Urinary bladder (tissue), 4 donors: ENCODE measurements around the gene ANKRD35. TPM values are rescaled to one million over a fixed set of nuclear protein-coding genes. Genes with fewer than 3 reads are reported as not detected.
A peak's percentile ranks its signal among the peaks of the same experiment; 100 is the strongest.

Experiments used
- DNase-seq: peaks from one replicate; pipeline ENCODE4 v3.0.0-alpha.2; 2015; ENCODE audit errors: extremely low spot score
- H3K27ac ChIP-seq: one replicate; pipeline ENCODE4 v1.5.1; 2013; ENCODE audit warnings: low read depth, mild to moderate bottlenecking, moderate library complexity
- H3K36me3 ChIP-seq: one replicate; pipeline ENCODE4 v1.6.1; 2013; ENCODE audit warnings: mild to moderate bottlenecking, moderate library complexity; ENCODE audit not compliant: insufficient read depth
- H3K4me1 ChIP-seq: one replicate; pipeline ENCODE4 v1.6.1; 2013; ENCODE audit warnings: mild to moderate bottlenecking, moderate library complexity; ENCODE audit not compliant: insufficient read depth
- H3K4me3 ChIP-seq: one replicate; pipeline ENCODE4 v1.5.1; 2013; ENCODE audit warnings: low read depth, low read length
- WGBS: extraction: QIAGEN DNeasy Blood & Tissue Kit; methylation state at CpG from one replicate; pipeline ENCODE4 v1.1.7; 2013; 5-methylcytosine and 5-hydroxymethylcytosine counted together
- polyA plus RNA-seq: library from polyadenylated mRNA; stranded (reverse); fragments of 200-250 nt; gene quantifications from one replicate; pipeline ENCODE4 v1.2.3, GENCODE V29; 2013
- total RNA-seq: library from RNA; depleted of rRNA; stranded (reverse); fragments of >200 nt; gene quantifications from one replicate; pipeline ENCODE4 v1.2.3, GENCODE V29; 2014
- donor health status: healthy with polysubstance abuse.
- donor health status: healthy.

Gene ANKRD35
- total and polyA plus RNA-seq, 2 donors = 2.2 to 13.2 TPM

GRCh38 chr1:145908653-145909052 is 23.0 kb upstream of the ANKRD35 start:
- no peak overlapping the region for H3K4me3 ChIP-seq
- WGBS = 45% methylated on average over 1 of the region's 1 CpG

GRCh38 chr1:145906954-145907753 is 21.5 kb upstream of the ANKRD35 start:
- 70% methylated on average over 10 of the region's 10 CpGs for WGBS
- Histone ChIP-seq H3K36me3 (no peaks in the 10 kb centered on the region), H3K27ac (no peak overlapping the region), H3K4me1 (no peaks in the 10 kb centered on the region), H3K4me3 (no peak overlapping the region)
- DNase-seq = no peak

More at GRCh38 chr1:145908653-145909052, 23.0 kb upstream of the ANKRD35 start:
- Histone ChIP-seq H3K36me3 (no peaks in the 10 kb centered on the region), H3K4me1 (no peaks in the 10 kb centered on the region), H3K27ac (no peak overlapping the region)
- DNase-seq = no peak

- WGBS = 88% methylated on average over 12 of the region's 12 CpGs
- Histone ChIP-seq H3K36me3 (no peaks in the 10 kb centered on the region), H3K4me3 (no peak overlapping the region), H3K27ac (no peak overlapping the region), H3K4me1 (no peaks in the 10 kb centered on the region)
- no peak for DNase-seq
These were observed 15.8 kb upstream of the ANKRD35 start for GRCh38 chr1:145901312-145902021.

GRCh38 chr1:145898756-145899155 is 13.1 kb upstream of the ANKRD35 start:
- Histone ChIP-seq H3K27ac (no peak overlapping the region), H3K4me1 (no peaks in the 10 kb centered on the region), H3K4me3 (no peak overlapping the region), H3K36me3 (no peaks in the 10 kb centered on the region)
- WGBS = 74% methylated on average over 5 of the region's 5 CpGs
- no peak for DNase-seq

GRCh38 chr1:145897969-145898368 is 12.3 kb upstream of the ANKRD35 start:
- no peaks in the 10 kb centered on the region for H3K4me1 ChIP-seq
- H3K27ac ChIP-seq = no peak overlapping the region
- WGBS = 98% methylated on average over 1 of the region's 1 CpG
- H3K36me3 ChIP-seq = no peaks in the 10 kb centered on the region
- no peak for DNase-seq
- no peak overlapping the region for H3K4me3 ChIP-seq

GRCh38 chr1:145895471-145895870 is 9.8 kb upstream of the ANKRD35 start:
- H3K4me1 ChIP-seq = no peaks in the 10 kb centered on the region
- H3K4me3 ChIP-seq = no peak overlapping the region
- no peak overlapping the region for H3K27ac ChIP-seq
- no peaks in the 10 kb centered on the region for H3K36me3 ChIP-seq
- 100% methylated on average over 1 of the region's 1 CpG for WGBS
- no peak for DNase-seq

- DNase-seq = no peak
- Histone ChIP-seq H3K27ac (peak overlapping the region; percentile 0), H3K4me3 (no peak overlapping the region), H3K36me3 (no peaks in the 10 kb centered on the region), H3K4me1 (no peaks in the 10 kb centered on the region)
- 90% methylated on average over 7 of the region's 7 CpGs for WGBS
These were observed 7.8 kb upstream of the ANKRD35 start for GRCh38 chr1:145893306-145894055.

- no peaks in the 10 kb centered on the region for H3K4me1 ChIP-seq
- H3K36me3 ChIP-seq = no peaks in the 10 kb centered on the region
- no peak for DNase-seq
- peak overlapping the region; percentile 77 for H3K27ac ChIP-seq
- no peak overlapping the region for H3K4me3 ChIP-seq
- WGBS = 28% methylated on average over 3 of the region's 3 CpGs
These were observed 6.9 kb upstream of the ANKRD35 start for GRCh38 chr1:145892486-145893087.

- WGBS = 4% methylated on average over 6 of the region's 6 CpGs
- H3K27ac ChIP-seq = peak overlapping the region; percentile 77
These were observed 6.2 kb upstream of the ANKRD35 start for GRCh38 chr1:145891587-145892485.

GRCh38 chr1:145891143-145891542 is 5.5 kb upstream of the ANKRD35 start:
- H3K4me3 ChIP-seq = no peak overlapping the region
- 31% methylated on average over 1 of the region's 1 CpG for WGBS
- DNase-seq = no peak
- H3K4me1 ChIP-seq = no peaks in the 10 kb centered on the region
- H3K27ac ChIP-seq = peak overlapping the region; percentile 76
- H3K36me3 ChIP-seq = no peaks in the 10 kb centered on the region

More at GRCh38 chr1:145891587-145892485, 6.2 kb upstream of the ANKRD35 start:
- peak; percentile 90 for DNase-seq
- Histone ChIP-seq H3K36me3 (no peaks in the 10 kb centered on the region), H3K4me1 (no peaks in the 10 kb centered on the region), H3K4me3 (no peak overlapping the region)

GRCh38 chr1:145889722-145890121 is 4.1 kb upstream of the ANKRD35 start:
- 85% methylated on average over 3 of the region's 3 CpGs for WGBS
- no peaks in the 10 kb centered on the region for H3K36me3 ChIP-seq
- H3K4me3 ChIP-seq = no peak overlapping the region
- no peak for DNase-seq
- no peak overlapping the region for H3K27ac ChIP-seq
- no peaks in the 10 kb centered on the region for H3K4me1 ChIP-seq

GRCh38 chr1:145887631-145888030 is 2.0 kb upstream of the ANKRD35 start:
- H3K27ac ChIP-seq = no peak overlapping the region
- H3K4me1 ChIP-seq = no peaks in the 10 kb centered on the region

More at GRCh38 chr1:145887631-145888030, 2.0 kb upstream of the ANKRD35 start:
- Histone ChIP-seq H3K36me3 (no peaks in the 10 kb centered on the region), H3K4me3 (no peak overlapping the region)
- 76% methylated on average over 5 of the region's 5 CpGs for WGBS
- DNase-seq = no peak
